H9 (cell line): ENCODE data around the gene CCDC81. TPM values are rescaled to one million over a fixed set of nuclear protein-coding genes. Genes with fewer than 3 reads are reported as not detected.

ENCODE experiments used
- DNase-seq: peaks from one replicate; pipeline ENCODE4 v3.0.0-alpha.2; 2017
- H2AFZ ChIP-seq: one replicate; pipeline ENCODE4 v1.6.1; 2013; ENCODE audit warnings: mild to moderate bottlenecking, low read length, control low read depth, moderate library complexity
- H2AK5ac ChIP-seq: 2 replicates; pipeline ENCODE4 v1.6.1; 2013; ENCODE audit warnings: low read length, control low read depth, mixed read lengths; ENCODE audit not compliant: insufficient read length
- H2BK120ac ChIP-seq: one replicate; pipeline ENCODE4 v1.6.1; 2013; ENCODE audit warnings: low read depth, mild to moderate bottlenecking, low read length, control low read depth, inconsistent platforms; ENCODE audit not compliant: poor library complexity, severe bottlenecking
- H2BK12ac ChIP-seq: 2 replicates; pipeline ENCODE4 v1.6.1; 2013; ENCODE audit warnings: low read length, control low read depth, mixed read lengths, low read depth; ENCODE audit not compliant: insufficient read length
- H2BK15ac ChIP-seq: 2 replicates; pipeline ENCODE4 v1.6.1; 2013; ENCODE audit warnings: low read depth, low read length, control low read depth
- H2BK20ac ChIP-seq: one replicate; pipeline ENCODE4 v1.6.1; 2013; ENCODE audit warnings: low read depth, mild to moderate bottlenecking, low read length, control low read depth, inconsistent platforms; ENCODE audit not compliant: poor library complexity, severe bottlenecking
- H2BK5ac ChIP-seq: 2 replicates; pipeline ENCODE4 v1.6.1; 2013; ENCODE audit warnings: low read length, control low read depth, mixed read lengths; ENCODE audit not compliant: insufficient read length
- H3K14ac ChIP-seq: 2 replicates; pipeline ENCODE4 v1.6.1; 2013; ENCODE audit warnings: low read length, control low read depth; ENCODE audit not compliant: insufficient read depth
- H3K18ac ChIP-seq: 2 replicates; pipeline ENCODE4 v1.6.1; 2013; ENCODE audit warnings: low read depth, mild to moderate bottlenecking, mixed read lengths, low read length, control low read depth; ENCODE audit not compliant: insufficient read length
- H3K23ac ChIP-seq: 2 replicates; pipeline ENCODE4 v1.6.1; 2013; ENCODE audit warnings: low read length, control low read depth, mixed read lengths, low read depth; ENCODE audit not compliant: insufficient read length
- H3K23me2 ChIP-seq: 2 replicates; pipeline ENCODE4 v1.6.1; 2013; ENCODE audit warnings: low read depth, mild to moderate bottlenecking, mixed read lengths, low read length, control low read depth; ENCODE audit not compliant: insufficient read length, poor library complexity, severe bottlenecking
- H3K27ac ChIP-seq: 2 replicates; pipeline ENCODE4 v1.5.1; 2013; ENCODE audit warnings: low read length, control low read depth, mixed read lengths, low read depth; ENCODE audit not compliant: insufficient read length
- H3K27me3 ChIP-seq: 2 replicates; pipeline ENCODE4 v1.6.1; 2013; ENCODE audit warnings: low read length, control low read depth, inconsistent platforms; ENCODE audit not compliant: insufficient read depth
- H3K4ac ChIP-seq: 2 replicates; pipeline ENCODE4 v1.6.1; 2013; ENCODE audit warnings: low read depth, mild to moderate bottlenecking, control low read depth, inconsistent platforms, low read length, moderate library complexity
- H3K4me1 ChIP-seq: 2 replicates; pipeline ENCODE4 v1.6.1; 2013; ENCODE audit warnings: low read length, control low read depth, inconsistent platforms; ENCODE audit not compliant: insufficient read depth
- H3K4me2 ChIP-seq: 2 replicates; pipeline ENCODE4 v1.6.1; 2013; ENCODE audit warnings: low read length, control low read depth, mixed read lengths; ENCODE audit not compliant: insufficient read length, insufficient read depth
- H3K56ac ChIP-seq: 2 replicates; pipeline ENCODE4 v1.6.1; 2013; ENCODE audit warnings: low read depth, mild to moderate bottlenecking, mixed read lengths, low read length, control low read depth; ENCODE audit not compliant: insufficient read length
- H3K79me1 ChIP-seq: 2 replicates; pipeline ENCODE4 v1.6.1; 2013; ENCODE audit warnings: low read depth, mild to moderate bottlenecking, moderate library complexity, low read length, control low read depth, inconsistent platforms; ENCODE audit not compliant: insufficient read depth, poor library complexity, severe bottlenecking
- H3K79me2 ChIP-seq: 2 replicates; pipeline ENCODE4 v1.6.1; 2013; ENCODE audit warnings: low read length, control low read depth, inconsistent platforms; ENCODE audit not compliant: insufficient read depth
- H3K9ac ChIP-seq: 2 replicates; pipeline ENCODE4 v1.6.1; 2013; ENCODE audit warnings: low read length, control low read depth, mixed read lengths; ENCODE audit not compliant: insufficient read length; ENCODE audit errors: extremely low read depth
- H3K9me3 ChIP-seq: one replicate; pipeline ENCODE4 v1.6.1; 2013; ENCODE audit warnings: low read depth, low read length, inconsistent platforms; ENCODE audit not compliant: control insufficient read depth
- H3T11ph ChIP-seq: one replicate; pipeline ENCODE4 v1.6.1; 2013; ENCODE audit warnings: mild to moderate bottlenecking, low read length, control low read depth, inconsistent platforms
- H4K20me1 ChIP-seq: one replicate; pipeline ENCODE4 v1.6.1; 2013; ENCODE audit not compliant: control insufficient read depth, insufficient read length, insufficient read depth
- H4K5ac ChIP-seq: 2 replicates; pipeline ENCODE4 v1.6.1; 2013; ENCODE audit warnings: low read depth, mild to moderate bottlenecking, mixed read lengths, low read length, control low read depth; ENCODE audit not compliant: insufficient read length
- H4K8ac ChIP-seq: replicated peaks from 2 replicates; pipeline ENCODE4 v1.6.1; 2013; ENCODE audit warnings: low read length, control low read depth, mixed read lengths, low read depth; ENCODE audit not compliant: insufficient read length
- H4K91ac ChIP-seq: 2 replicates; pipeline ENCODE4 v1.6.1; 2013; ENCODE audit warnings: low read depth, mild to moderate bottlenecking, moderate library complexity, mixed read lengths, low read length, control low read depth; ENCODE audit not compliant: insufficient read length
- H3K27ac Mint-ChIP-seq, 3 experiments: 2 replicates in 2 of 3; 3 replicates in 1 of 3; pipeline ENCODE4 v1.8.0; 2020 to 2021; ENCODE audit warnings: mixed read lengths in 3 of 3, mild to moderate bottlenecking in 1 of 3, moderate library complexity in 1 of 3
- H3K27me3 Mint-ChIP-seq: 2 replicates; pipeline ENCODE4 v1.8.0; 2021; ENCODE audit warnings: low read depth, mild to moderate bottlenecking, moderate library complexity, mixed read lengths
- H3K36me3 Mint-ChIP-seq, 3 experiments: 2 replicates in 2 of 3; 3 replicates in 1 of 3; pipeline ENCODE4 v1.8.0; 2020 to 2021; ENCODE audit warnings: low read depth in 3 of 3, mixed read lengths in 3 of 3; ENCODE audit not compliant: insufficient read depth in 1 of 3
- H3K4me1 Mint-ChIP-seq, 2 experiments: 2 replicates each; pipeline ENCODE4 v1.8.0; 2020; ENCODE audit warnings: mixed read lengths in 2 of 2
- H3K4me3 Mint-ChIP-seq, 2 experiments: 2 replicates in 1 of 2; 3 replicates in 1 of 2; pipeline ENCODE4 v1.8.0; 2020 to 2021; ENCODE audit warnings: mild to moderate bottlenecking in 2 of 2, mixed read lengths in 2 of 2, moderate library complexity in 1 of 2
- H3K9me3 Mint-ChIP-seq, 2 experiments: 2 replicates in 1 of 2; 3 replicates in 1 of 2; pipeline ENCODE4 v1.8.0; 2020; ENCODE audit warnings: mild to moderate bottlenecking in 2 of 2, mixed read lengths in 2 of 2, moderate library complexity in 1 of 2
- CTCF ChIP-seq: fragments of 200-600 bp; sonication (generic); conservative IDR thresholded peaks from 3 replicates; pipeline ENCODE4 v1.8.0; 2021; ENCODE audit warnings: antibody characterized with exemption, mild to moderate bottlenecking
- WGBS: extraction: QIAGEN DNeasy Blood & Tissue Kit; methylation state at CpG from one replicate; pipeline ENCODE4 v1.1.7; 2013; ENCODE audit warnings: missing lambda C conversion rate, low lambda C conversion rate, mixed read lengths; ENCODE audit not compliant: insufficient read length; ENCODE audit errors: extremely low coverage; 5-methylcytosine and 5-hydroxymethylcytosine counted together
- total RNA-seq: library from RNA; stranded (reverse); gene quantifications from 2 replicates; pipeline ENCODE4 v1.2.1, GENCODE V29; 2021

The CCDC81 gene
- total RNA-seq, 1 experiment from 2014 or later, result 0.52 TPM

GRCh38 chr11:86383041-86383955 lies 8.6 kb downstream of the CCDC81 start:
- H3K36me3 Mint-ChIP-seq, result no peaks in the 10 kb centered on the region
- Histone ChIP-seq H4K20me1 (no peaks in the 10 kb centered on the region), H3K4me1 (no peaks in the 10 kb centered on the region), H2BK120ac (no peak overlapping the region), H4K8ac (no peak overlapping the region), H3K4ac (no peak overlapping the region), H3K14ac (no peak overlapping the region), H3K27me3 (no peaks in the 10 kb centered on the region), H2AFZ (no peak overlapping the region), H3K56ac (no peak overlapping the region), H2BK15ac (no peak overlapping the region), H4K91ac (no peak overlapping the region), H2BK5ac (no peak overlapping the region), H3T11ph (no peak overlapping the region), H3K79me2 (no peaks in the 10 kb centered on the region), H3K9ac (no peak overlapping the region), H3K23ac (no peak overlapping the region), H3K4me2 (no peak overlapping the region), H3K18ac (no peak overlapping the region), H3K9me3 (no peaks in the 10 kb centered on the region), H2AK5ac (no peak overlapping the region), H3K27ac (no peak overlapping the region), H3K23me2 (no peaks in the 10 kb centered on the region), H2BK12ac (no peak overlapping the region), H3K79me1 (no peaks in the 10 kb centered on the region), H2BK20ac (no peak overlapping the region), H4K5ac (no peak overlapping the region)
- H3K4me1 Mint-ChIP-seq, result peaks cover 3% of the 10 kb centered on the region in 2 experiments
- H3K4me3 Mint-ChIP-seq, result no peak overlapping the region
- H3K27me3 Mint-ChIP-seq, result no peaks in the 10 kb centered on the region
- H3K9me3 Mint-ChIP-seq, result no peaks in the 10 kb centered on the region; a peak in 1 of 5 replicates
- DNase-seq, result no peak
- H3K27ac Mint-ChIP-seq, result no peak overlapping the region
- no CpG with 5 or more reads among the region's 5 CpGs for WGBS
- no peak for TF ChIP-seq CTCF
